NCI-H2196 treated with DMSO at 0.1 percent for 48 hours (cell line): Measurements from ENCODE around the gene FOXP1.

Experiments used
- DNase-seq: peaks from one replicate; lab custom pipeline; 2025; ENCODE audit not compliant: unreplicated experiment; lab: John Stamatoyannopoulos, UW

The FOXP1 gene

GRCh38 chr3:71251156-71251775, 332.3 kb downstream of the FOXP1 start:
- no peak for DNase-seq

GRCh38 chr3:71250026-71250425, 333.5 kb downstream of the FOXP1 start:
- no peak for DNase-seq

- DNase-seq: no peak
Observed at GRCh38 chr3:71247958-71248335, 335.6 kb downstream of the FOXP1 start.

GRCh38 chr3:71247221-71247957, 336.1 kb downstream of the FOXP1 start:
- no peak for DNase-seq

- DNase-seq: no peak
Observed at GRCh38 chr3:71245971-71246880, 337.3 kb downstream of the FOXP1 start.

- no peak for DNase-seq
Observed at GRCh38 chr3:71244826-71245488, 338.6 kb downstream of the FOXP1 start.

- no peak for DNase-seq
Observed at GRCh38 chr3:71244153-71244825, 339.2 kb downstream of the FOXP1 start.

GRCh38 chr3:71243229-71243628, 340.3 kb downstream of the FOXP1 start:
- no peak for DNase-seq

- DNase-seq: no peak
Observed at GRCh38 chr3:71241981-71242560, 341.5 kb downstream of the FOXP1 start.

GRCh38 chr3:71241246-71241901, 342.2 kb downstream of the FOXP1 start:
- DNase-seq: no peak

- DNase-seq: no peak
Observed at GRCh38 chr3:71240034-71240433, 343.5 kb downstream of the FOXP1 start.

GRCh38 chr3:71238355-71238757, 345.2 kb downstream of the FOXP1 start:
- no peak for DNase-seq

- no peak for DNase-seq
Observed at GRCh38 chr3:71237672-71238071, 345.9 kb downstream of the FOXP1 start.

GRCh38 chr3:71235846-71236245, 347.7 kb downstream of the FOXP1 start:
- no peak for DNase-seq

- DNase-seq: no peak
Observed at GRCh38 chr3:71232895-71233294, 350.6 kb downstream of the FOXP1 start.

- DNase-seq: no peak
Observed at GRCh38 chr3:71232175-71232679, 351.3 kb downstream of the FOXP1 start.

- no peak for DNase-seq
Observed at GRCh38 chr3:71231680-71232079, 351.8 kb downstream of the FOXP1 start.

- DNase-seq: no peak
Observed at GRCh38 chr3:71229905-71230657, 353.4 kb downstream of the FOXP1 start.
